Neural crest cell (in vitro differentiated cells): ENCODE data around the gene SAMD8. TPM values are rescaled to one million over a fixed set of nuclear protein-coding genes. Genes with fewer than 3 reads are reported as not detected.

Experiments
- DNase-seq: peaks from one replicate; pipeline ENCODE4 v3.0.0; 2021; ENCODE audit warnings: low read depth, mixed read lengths, low spot score
- H3K27ac Mint-ChIP-seq: one replicate; pipeline ENCODE4 v1.8.0; 2021; ENCODE audit warnings: mild to moderate bottlenecking, mixed read lengths; ENCODE audit not compliant: unreplicated experiment
- H3K27me3 Mint-ChIP-seq: 2 replicates; pipeline ENCODE4 v1.8.0; 2021; ENCODE audit warnings: low read depth, mild to moderate bottlenecking, mixed read lengths
- H3K36me3 Mint-ChIP-seq: 2 replicates; pipeline ENCODE4 v1.8.0; 2021; ENCODE audit warnings: low read depth, mild to moderate bottlenecking, mixed read lengths
- H3K4me1 Mint-ChIP-seq: 2 replicates; pipeline ENCODE4 v1.8.0; 2021; ENCODE audit warnings: mixed read lengths
- H3K4me3 Mint-ChIP-seq: one replicate; pipeline ENCODE4 v1.8.0; 2021; ENCODE audit warnings: mild to moderate bottlenecking, mixed read lengths
- H3K9me3 Mint-ChIP-seq: 2 replicates; pipeline ENCODE4 v1.8.0; 2021; ENCODE audit warnings: mixed read lengths
- long read RNA-seq: library from polyadenylated mRNA; unstranded; transcript quantifications from one replicate; pipeline ENCODE4 v2.0.0, GENCODE V29; 2020
- total RNA-seq: library from RNA; stranded (reverse); gene quantifications from 2 replicates; pipeline ENCODE4 v1.2.1, GENCODE V29; 2021
- TF ChIP-seq, protein P1 (sequence below): fragments of 200-600 bp; sonication (generic); conservative IDR thresholded peaks from 2 replicates; pipeline ENCODE4 v1.5.0; 2021; ENCODE audit warnings: antibody characterized with exemption, mild to moderate bottlenecking

The SAMD8 gene
- total RNA-seq = 16.9 and 18.7 TPM in 2 replicates
- long read RNA-seq, partial matches to known transcripts = 0 of 10 reads
- long read RNA-seq, other reads (novel, unspliced or antisense) = 10 of 10 reads

DNA sequence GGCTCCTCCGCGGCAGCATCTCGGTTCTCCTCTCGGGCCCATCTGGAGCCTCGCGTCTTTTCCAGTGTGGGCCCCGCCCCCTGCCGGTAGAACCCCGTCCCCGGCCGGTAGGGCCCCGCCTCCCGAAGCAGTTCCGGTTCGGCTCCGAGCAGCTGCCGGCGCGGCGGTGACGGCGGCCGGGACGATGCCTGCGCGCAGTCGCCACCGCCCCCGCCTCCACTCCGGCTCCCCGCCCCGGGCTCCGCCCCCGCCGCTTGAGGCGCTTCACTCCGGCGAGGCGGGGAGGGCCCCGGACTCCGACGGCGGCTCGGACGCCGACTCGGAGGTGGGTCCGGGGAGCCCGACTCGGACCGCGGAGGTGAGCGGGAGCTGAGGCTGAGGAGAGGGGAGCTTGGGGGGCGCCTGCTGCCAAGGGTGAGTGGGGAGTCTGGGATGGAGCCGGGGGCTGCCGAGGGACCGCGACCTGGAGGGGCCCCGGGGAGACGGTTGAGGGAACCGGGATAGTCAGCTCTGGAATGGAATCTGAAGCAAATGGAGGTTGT lies at the start of gene SAMD8:
TSS of gene SAMD8 (plus strand) at position 292 of the 542 bp plus-strand sequence. CDS start 38,873 bp downstream, outside the sequence.
- peak within 1 kb of the TSS; percentile 97 for H3K4me3 Mint-ChIP-seq
- H3K9me3 Mint-ChIP-seq = no peaks in the 10 kb centered on the region
- H3K4me1 Mint-ChIP-seq = peaks cover 29% of the 10 kb centered on the region
- peak within 1 kb of the TSS; percentile 91 for H3K27ac Mint-ChIP-seq
- TF ChIP-seq, protein P1, sequence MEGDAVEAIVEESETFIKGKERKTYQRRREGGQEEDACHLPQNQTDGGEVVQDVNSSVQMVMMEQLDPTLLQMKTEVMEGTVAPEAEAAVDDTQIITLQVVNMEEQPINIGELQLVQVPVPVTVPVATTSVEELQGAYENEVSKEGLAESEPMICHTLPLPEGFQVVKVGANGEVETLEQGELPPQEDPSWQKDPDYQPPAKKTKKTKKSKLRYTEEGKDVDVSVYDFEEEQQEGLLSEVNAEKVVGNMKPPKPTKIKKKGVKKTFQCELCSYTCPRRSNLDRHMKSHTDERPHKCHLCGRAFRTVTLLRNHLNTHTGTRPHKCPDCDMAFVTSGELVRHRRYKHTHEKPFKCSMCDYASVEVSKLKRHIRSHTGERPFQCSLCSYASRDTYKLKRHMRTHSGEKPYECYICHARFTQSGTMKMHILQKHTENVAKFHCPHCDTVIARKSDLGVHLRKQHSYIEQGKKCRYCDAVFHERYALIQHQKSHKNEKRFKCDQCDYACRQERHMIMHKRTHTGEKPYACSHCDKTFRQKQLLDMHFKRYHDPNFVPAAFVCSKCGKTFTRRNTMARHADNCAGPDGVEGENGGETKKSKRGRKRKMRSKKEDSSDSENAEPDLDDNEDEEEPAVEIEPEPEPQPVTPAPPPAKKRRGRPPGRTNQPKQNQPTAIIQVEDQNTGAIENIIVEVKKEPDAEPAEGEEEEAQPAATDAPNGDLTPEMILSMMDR = peak; percentile 48
- no peaks in the 10 kb centered on the region for H3K36me3 Mint-ChIP-seq
- H3K27me3 Mint-ChIP-seq = no peaks in the 10 kb centered on the region
- DNase-seq = peak; percentile 94

DNA sequence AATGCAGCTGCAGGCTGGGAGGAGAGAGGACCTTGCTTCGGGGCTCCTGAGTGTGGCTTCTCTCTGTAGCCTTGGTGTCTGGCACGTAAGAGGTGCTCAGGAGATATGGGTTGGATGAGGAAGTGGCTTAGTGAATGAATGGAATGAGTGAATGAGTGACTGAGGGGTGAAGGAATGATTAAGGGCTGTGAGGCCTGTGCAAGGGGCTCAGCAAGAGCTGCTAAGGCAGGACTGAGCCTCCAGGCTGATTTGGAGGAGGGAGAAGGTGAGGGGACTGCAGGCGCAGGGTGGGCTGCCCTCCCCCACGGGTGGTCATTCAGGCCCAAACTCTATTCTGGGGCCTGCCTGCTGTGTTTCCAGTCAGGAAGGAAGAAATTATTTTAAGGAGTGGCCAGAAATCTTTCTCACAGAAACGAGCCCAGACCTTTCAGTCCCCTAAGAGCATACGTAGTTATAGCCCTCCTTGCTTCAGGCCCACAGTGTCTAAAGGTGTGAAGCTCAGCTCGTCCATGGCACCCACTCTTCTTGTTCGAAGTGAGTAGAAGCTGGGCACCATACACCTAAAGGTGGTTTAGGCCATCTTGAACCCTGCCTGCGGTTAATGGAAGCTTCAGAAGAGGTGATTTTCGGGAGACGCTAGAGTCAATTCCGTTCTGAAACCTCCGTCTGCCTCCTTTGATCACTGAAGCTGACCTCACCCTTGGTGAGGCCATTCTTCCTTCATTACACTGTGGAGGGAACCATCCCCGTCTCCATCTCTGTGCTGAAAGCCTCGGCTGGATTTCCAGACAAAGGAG lies 49.5 kb upstream of the SAMD8 start:
- TF ChIP-seq, protein P1 = no peak

DNA sequence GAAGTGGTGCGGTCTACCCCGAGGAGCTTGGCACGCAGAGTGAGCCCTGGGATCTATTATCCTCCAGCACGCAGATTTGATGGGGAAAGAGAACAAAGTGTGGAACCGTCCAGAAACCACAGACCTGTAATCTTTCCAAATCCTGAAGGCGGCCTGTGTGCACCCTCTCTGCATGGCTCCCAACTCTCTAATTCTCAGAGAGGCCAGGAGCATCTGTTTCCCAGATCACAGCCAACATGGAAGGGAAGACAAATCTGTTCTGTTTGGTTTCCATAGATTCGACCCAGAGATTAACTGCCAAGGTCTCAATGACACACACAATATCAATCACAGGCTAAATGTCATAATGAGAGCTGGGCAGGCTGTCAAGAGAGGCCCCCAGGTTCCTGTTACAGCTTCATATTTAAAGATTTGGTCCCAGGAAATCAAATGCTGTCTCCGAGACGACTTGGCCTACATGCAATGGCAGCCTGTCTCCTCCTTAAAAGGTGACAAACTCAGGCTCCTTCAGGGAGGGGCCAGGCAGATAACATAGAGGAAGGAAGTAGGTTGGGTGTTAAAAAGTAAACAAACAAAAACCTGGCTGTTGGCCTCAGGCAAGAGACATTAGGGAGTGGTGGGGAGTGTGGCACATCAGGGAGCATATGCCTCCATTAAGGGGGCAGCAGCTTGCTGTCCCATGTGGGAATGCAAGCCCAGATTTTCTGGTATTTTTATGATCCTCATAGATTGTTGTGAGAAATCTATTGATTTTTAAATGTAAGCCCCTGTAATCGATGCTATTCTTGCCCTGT lies 48.8 kb upstream of the SAMD8 start:
- H3K27me3 Mint-ChIP-seq = no peaks in the 10 kb centered on the region
- H3K4me1 Mint-ChIP-seq = no peaks in the 10 kb centered on the region
- H3K27ac Mint-ChIP-seq = no peak overlapping the region
- no peak for DNase-seq
- no peaks in the 10 kb centered on the region for H3K9me3 Mint-ChIP-seq
- TF ChIP-seq, protein P1 = no peak
- H3K36me3 Mint-ChIP-seq = no peaks in the 10 kb centered on the region
- no peak overlapping the region for H3K4me3 Mint-ChIP-seq

More for the DNA sequence above, 49.5 kb upstream of the SAMD8 start:
- no peak overlapping the region for H3K27ac Mint-ChIP-seq
- H3K4me3 Mint-ChIP-seq = no peak overlapping the region
- no peaks in the 10 kb centered on the region for H3K9me3 Mint-ChIP-seq
- DNase-seq = no peak
- no peaks in the 10 kb centered on the region for H3K27me3 Mint-ChIP-seq
- H3K4me1 Mint-ChIP-seq = no peaks in the 10 kb centered on the region
- H3K36me3 Mint-ChIP-seq = no peaks in the 10 kb centered on the region

DNA sequence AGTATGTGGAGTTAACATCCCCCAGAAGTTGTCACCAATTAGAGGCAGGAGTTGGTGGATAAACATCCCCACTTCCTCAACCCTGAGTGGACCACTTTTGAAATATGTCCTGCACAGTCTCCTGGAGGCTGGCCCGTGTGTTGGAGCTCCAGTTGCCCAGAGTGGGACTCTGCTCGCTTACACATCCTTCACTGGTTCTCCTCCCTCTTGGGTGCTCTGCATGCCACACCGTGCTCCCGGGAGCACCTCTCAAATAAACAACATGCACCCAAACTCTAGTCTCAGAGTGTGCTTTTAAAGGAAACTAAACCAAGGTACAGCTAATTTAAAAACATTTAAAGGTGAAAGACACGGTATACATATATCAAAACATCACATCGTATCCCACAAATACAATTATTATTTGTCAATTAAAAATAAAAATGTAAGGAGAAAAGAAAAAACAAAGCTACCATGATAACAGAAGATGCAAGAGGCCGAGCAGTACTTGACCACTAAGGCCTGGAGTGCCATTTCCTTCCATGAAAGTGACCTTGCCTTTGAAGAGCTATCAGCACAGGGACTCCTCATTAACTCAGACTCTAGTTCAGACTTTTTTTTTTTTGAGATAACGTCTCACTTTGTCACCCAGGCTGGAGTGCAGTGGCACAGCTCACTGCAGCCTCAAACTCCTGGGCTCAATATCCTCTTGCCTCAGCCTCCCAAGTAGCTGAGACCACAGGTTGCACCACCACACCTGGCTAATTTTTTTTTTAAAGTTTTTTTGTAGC lies 47.8 kb upstream of the SAMD8 start:
- Mint-ChIP-seq H3K27me3 (no peaks in the 10 kb centered on the region), H3K27ac (peak overlapping the region; percentile 71), H3K9me3 (no peaks in the 10 kb centered on the region), H3K4me1 (no peaks in the 10 kb centered on the region), H3K4me3 (no peak overlapping the region), H3K36me3 (no peaks in the 10 kb centered on the region)
- TF ChIP-seq, protein P1 = no peak
- no peak for DNase-seq

DNA sequence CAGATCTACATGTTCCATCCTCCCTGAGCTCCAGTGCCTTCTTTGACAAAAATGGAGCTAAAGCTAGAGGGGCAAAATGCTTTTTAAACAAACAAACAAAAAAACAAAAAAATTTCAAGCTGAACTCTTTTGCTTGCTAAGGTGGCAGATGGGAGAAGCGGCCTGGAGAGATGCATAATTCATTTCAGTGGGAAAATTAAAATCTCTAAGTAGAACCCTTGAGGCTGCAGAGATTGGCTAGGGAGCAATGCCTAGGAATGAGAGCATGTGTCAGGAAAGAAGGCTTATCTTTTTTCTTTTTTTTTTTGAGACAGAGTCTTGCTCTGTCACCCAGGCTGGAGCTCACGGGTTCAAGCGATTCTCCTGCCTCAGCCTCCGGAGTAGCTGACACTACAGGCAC lies 46.4 kb upstream of the SAMD8 start:
- TF ChIP-seq, protein P1 = no peak
- no peak overlapping the region for H3K27ac Mint-ChIP-seq
- H3K4me3 Mint-ChIP-seq = no peak overlapping the region

More for the DNA sequence above, 46.4 kb upstream of the SAMD8 start:
- no peak for DNase-seq
- Mint-ChIP-seq H3K4me1 (no peaks in the 10 kb centered on the region), H3K27me3 (no peaks in the 10 kb centered on the region), H3K36me3 (no peaks in the 10 kb centered on the region), H3K9me3 (no peaks in the 10 kb centered on the region)
